NOMO-1 (cell line): Measurements from ENCODE around the gene WDR5.

ENCODE experiments used
- DNase-seq, 2 experiments: peaks; one replicate each; lab custom pipeline; 2025; ENCODE audit not compliant: unreplicated experiment in 2 of 2; lab: John Stamatoyannopoulos, UW

WDR5 gene

GRCh38 chr9:134185536-134186011 is 49.7 kb downstream of the WDR5 start:
- DNase-seq: no peak

GRCh38 chr9:134186471-134187109 is 50.7 kb downstream of the WDR5 start:
- peak in 1 of 2 experiments; percentile 42 for DNase-seq

GRCh38 chr9:134187110-134187531 is 51.2 kb downstream of the WDR5 start:
- DNase-seq: peak in 1 of 2 experiments; percentile 20

GRCh38 chr9:134187891-134188385 is 52.1 kb downstream of the WDR5 start:
- DNase-seq: no peak

DNA sequence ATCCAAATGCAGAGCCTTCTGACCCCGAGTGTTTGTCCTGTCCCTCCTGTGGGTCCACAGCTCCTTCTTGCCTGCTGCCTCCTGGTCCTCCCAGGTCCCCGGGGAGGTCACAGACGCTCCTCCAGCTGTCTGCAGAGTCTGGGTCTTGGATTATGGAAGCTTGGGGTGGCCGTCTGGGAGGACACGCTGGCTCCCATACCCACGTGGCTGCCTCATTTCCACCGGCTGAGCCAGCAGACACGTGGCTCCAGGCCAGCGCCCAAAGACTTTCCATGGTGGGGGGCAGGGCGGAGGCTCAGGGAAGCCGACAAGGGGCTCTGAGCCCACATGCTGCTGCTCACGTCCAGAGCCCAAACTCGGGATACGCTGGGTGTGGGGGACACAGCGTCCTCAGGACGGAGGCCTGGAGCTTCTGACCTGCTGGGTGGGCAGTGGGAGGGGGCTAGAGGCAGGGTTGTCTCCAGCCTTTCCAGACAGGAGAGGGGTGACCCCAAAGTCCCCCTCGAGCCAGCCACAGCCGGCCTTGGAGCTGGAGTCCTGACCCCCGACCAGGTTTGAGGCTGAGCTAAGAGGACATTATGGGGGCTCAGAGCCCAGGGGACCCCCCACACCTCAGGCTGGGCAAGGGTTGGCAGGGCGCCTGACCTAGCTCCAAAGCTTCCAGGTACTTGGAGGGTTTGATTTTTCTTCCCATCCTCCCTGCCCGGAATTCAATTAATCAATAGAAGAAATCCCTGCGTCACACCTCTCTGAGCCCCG is 52.7 kb downstream of the WDR5 start:
- no peak for DNase-seq

GRCh38 chr9:134189145-134189469 is 53.2 kb downstream of the WDR5 start:
- DNase-seq: no peak

DNA sequence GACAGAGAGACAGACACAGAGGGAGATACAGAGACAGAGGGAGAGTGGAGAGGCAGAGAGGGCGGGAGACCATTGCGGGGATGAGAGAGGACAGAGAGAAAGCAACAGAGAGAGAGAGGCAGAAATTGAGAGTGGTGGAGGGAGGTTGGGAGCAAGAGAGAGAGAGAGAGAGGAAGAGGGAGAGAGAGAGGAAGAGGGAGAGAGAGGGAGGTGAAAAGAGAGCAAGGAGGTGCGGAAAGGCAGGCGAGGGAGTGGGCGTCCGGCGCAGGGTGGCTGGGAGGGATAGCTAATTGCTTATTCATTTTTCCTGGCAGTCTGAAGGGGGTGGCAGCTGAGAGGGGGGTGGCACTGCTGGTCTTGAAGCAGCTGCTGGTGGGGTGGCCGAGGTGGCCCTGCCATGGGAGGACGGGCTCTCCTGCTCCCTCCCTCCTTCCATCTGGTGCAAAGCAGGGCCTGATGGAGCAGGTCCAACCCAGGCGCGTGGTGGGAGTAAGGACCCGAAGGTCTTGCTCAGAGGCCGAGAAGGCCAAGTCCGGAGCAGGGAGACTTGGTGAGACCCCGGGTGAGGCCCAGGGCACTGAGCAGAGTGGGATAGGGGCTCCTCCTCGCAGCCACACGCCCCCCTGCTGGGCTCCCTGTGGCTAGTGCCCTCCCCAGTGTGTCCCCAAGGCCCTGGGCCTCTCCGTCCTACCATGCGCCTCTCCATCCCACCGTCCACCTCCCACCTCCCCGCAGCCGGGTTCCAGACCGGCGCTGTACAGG is 53.8 kb downstream of the WDR5 start:
- no peak for DNase-seq

- DNase-seq: no peak
Observed at GRCh38 chr9:134190232-134191121, 54.6 kb downstream of the WDR5 start.

GRCh38 chr9:134191455-134192209 is 55.8 kb downstream of the WDR5 start:
- DNase-seq: no peak

DNA sequence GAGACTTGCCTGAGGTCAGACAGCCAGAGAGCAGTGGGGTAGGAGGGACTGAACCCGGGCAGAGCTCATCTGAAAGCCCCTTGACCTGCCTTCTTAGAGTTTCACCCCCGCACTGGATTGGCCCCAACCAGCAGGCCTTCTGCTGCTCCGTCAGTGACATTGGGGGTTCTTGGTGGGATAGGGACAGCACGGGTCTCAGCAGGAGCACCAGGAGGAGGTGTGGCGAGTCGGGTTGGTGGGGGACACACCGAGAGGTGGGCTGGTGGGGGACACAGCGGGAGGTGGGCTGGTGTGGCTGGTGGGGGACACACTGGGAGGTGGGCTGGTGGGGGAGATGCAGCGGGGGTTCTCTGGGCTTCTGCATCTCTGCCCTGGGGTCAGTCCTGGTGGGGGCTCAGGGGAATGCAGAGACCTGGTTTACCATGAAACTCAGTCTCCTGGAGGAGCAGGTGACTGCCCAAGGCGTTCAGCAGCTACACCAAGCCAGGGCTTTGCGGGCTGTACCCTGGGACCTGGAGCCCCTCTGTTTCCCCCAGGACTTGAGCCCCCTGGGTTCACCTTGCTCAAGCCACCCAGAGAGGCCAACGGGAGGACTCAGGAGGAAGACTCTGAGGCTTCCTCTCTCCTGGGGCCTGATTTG is 56.5 kb downstream of the WDR5 start:
- DNase-seq: no peak

GRCh38 chr9:134192951-134193731 is 57.3 kb downstream of the WDR5 start:
- DNase-seq: peak; percentile 27 to 41

- no peak for DNase-seq
Observed at GRCh38 chr9:134193912-134194535, 58.1 kb downstream of the WDR5 start.

DNA sequence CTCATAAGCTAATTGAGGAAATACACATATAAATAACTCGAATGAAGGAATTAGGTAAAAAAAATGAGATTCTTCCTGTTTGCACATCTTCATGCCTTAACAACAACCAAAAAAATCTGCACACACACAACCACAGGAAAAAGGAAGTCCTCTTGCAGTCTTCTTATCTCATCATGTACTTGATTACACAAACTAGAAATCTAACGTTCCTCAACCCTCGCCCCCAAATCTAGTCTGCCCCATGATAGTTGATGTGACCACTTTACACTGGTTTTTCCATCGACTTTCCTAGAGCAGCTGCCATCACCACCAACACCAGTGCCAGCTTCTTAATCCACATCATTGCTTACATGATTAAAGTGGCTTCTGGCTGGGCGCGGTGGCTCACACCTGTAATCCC is 59.7 kb downstream of the WDR5 start:
- DNase-seq: peak; percentile 92 to 96

- DNase-seq: no peak
Observed at GRCh38 chr9:134196911-134197310, 61.0 kb downstream of the WDR5 start.

DNA sequence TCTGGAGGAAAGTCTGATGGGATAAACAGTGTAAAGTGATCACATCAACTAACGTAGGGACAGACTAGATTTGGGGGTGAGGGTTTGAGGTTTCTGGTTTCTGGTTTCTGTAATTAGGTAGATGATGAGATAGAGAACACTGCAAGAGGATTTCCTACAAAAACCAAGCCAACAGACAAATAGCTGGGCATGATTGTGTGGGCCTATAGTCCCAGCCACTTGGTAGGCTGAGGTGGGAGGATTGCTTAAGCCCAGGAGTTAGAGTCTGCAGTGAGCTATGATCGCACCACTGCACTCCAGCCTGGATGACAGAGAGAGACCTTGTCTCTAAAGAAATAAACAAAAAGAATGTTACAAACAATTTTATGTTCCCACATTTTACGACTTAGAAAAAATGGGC is 62.9 kb downstream of the WDR5 start:
- DNase-seq: no peak

DNA sequence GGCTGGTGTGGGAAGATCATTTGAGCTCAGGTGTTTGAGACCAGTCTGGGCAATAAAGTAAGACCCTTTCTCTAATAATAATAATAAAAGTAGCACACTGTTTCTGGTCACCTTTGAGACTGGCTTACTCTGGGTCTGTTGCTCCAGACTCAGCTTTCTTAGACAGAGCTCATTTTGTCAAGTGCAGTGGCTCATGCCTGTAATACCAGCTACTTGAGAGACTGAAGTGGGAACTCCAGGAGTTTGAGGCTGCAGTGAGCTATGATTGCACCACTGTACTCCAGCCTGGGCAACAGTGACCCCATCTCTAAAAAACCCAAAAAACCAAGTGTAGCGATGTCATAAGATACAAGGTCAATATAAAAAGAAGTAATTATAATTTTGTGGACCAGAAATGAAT is 64.8 kb downstream of the WDR5 start:
- DNase-seq: no peak

GRCh38 chr9:134203224-134203623 is 67.3 kb downstream of the WDR5 start:
- no peak for DNase-seq

DNA sequence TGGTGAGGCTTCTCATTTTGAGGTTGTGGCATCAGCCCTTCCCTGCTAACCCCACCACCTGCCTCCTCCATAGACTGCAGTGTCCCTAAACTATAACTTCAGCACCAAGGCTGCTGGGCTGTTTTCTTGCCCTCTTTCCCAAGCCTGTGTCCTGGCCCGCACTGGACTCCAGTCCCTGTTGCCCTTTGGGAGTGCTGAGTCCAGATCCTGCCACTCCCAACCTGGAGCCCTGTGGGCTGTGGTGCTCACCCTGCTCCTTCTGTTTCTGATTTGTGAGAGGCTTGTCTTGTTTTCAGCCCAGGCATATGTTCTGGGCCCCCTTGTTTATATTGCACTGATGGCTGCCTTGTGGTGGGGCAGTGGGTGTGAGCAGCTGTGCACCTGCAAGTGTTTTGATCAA is 68.2 kb downstream of the WDR5 start:
- DNase-seq: no peak
